ENCODE measurements around the gene RPUSD1. TPM values are rescaled to one million over a fixed set of nuclear protein-coding genes. Genes with fewer than 3 reads are reported as not detected.
"Not testable (repeated sequence)": the region's sequence is repeated elsewhere in the genome, so short reads cannot be mapped to it uniquely, and the experiment has no call there.

The RPUSD1 gene
- total RNA-seq (2021) (53.3 and 56.7 TPM in 2 replicates), Bru-seq, nascent RNA (percentile 48 among the genes with signal in this experiment), BruChase-seq, experiment 1, labeled RNA remaining after a 2-hour chase (percentile 62 among the genes with signal in this experiment), BruChase-seq, experiment 2, labeled RNA remaining after a 6-hour chase (percentile 90 among the genes with signal in this experiment)
- long read RNA-seq, transcript RPUSD1-205 (6 exons, 940 nt), result minor isoform, 11 of 140 reads
- long read RNA-seq, transcript RPUSD1-208 (5 exons, 1,835 nt), result minor isoform, 22 of 140 reads
- long read RNA-seq, transcript RPUSD1-201 (6 exons, 2,050 nt), result major isoform, 58 of 140 reads
- long read RNA-seq, partial matches to known transcripts, result 9 of 140 reads
- long read RNA-seq, other reads (novel, unspliced or antisense), result 33 of 140 reads

- Histone ChIP-seq H3K27ac (no peak within 1 kb of the TSS), H3K27me3 (ENCODE audit: insufficient read depth, low read depth) (peaks cover 2% of the 10 kb centered on the region; the same call in 1 of the 2 replicates), H3K36me3 (ENCODE audit: low read depth) (no peaks in the 10 kb centered on the region; the same call in 1 of the 2 replicates), H3K9me3 (ENCODE audit: insufficient read depth, low read depth) (no peaks in the 10 kb centered on the region), H3K79me2 (ENCODE audit: low read depth) (peaks cover 28% of the 10 kb centered on the region), H3K4me3 (peak within 1 kb of the TSS; percentile 96), H3K4me2 (peak within 1 kb of the TSS; percentile 92), H2AFZ (peak within 1 kb of the TSS; percentile 90), H3K4me1 (replicated peaks; ENCODE audit: insufficient read depth) (peaks cover 16% of the 10 kb centered on the region), H4K20me1 (ENCODE audit: insufficient read depth) (peaks cover 13% of the 10 kb centered on the region; the same call in 1 of the 2 replicates), H3F3A (ENCODE audit: insufficient read depth, low read depth) (peaks cover 10% of the 10 kb centered on the region; the same call in 1 of the 2 replicates), H3K9me2 (ENCODE audit: insufficient read depth) (no peaks in the 10 kb centered on the region)
- ChIA-PET POLR2A (ENCODE audit: unreplicated experiment) (interaction anchor here (0.6 to 1.3 kb wide), 7 partner anchors 27 to 186 kb away, joined by 3 to 41 read pairs (median 6); partner anchors contain the start of genes ANTKMT, CCDC78, HAGHL and METRN), CTCF (interaction anchor here (0.6 to 1.8 kb wide), 6 partner anchors 27 to 714 kb away, joined by 3 to 9 read pairs (median 4); partner anchors contain the start of gene PGAP6)
- intact Hi-C loops (cut with micrococcal nuclease; ENCODE audit: unreplicated experiment), result no loop called here
- TF ChIP-seq EZH2 (IDR thresholded peaks at IDR 0.05; ENCODE audit: low read depth) (no peak), CTCF (conservative IDR thresholded peaks at IDR 0.05) (no peak)
- no TSS peak for BruUV-seq (replicated peaks)
- no peak for DNase-seq
Measured at GRCh38 chr16:787978-788398, at the start of gene RPUSD1. TSS of gene RPUSD1 (minus strand) at chr16:788381. CDS start at chr16:787737, 644 bp downstream.

- BruUV-seq (replicated peaks); H3K79me2 ChIP-seq (ENCODE audit: low read depth); H4K20me1 ChIP-seq (ENCODE audit: insufficient read depth); H3K36me3 ChIP-seq (ENCODE audit: low read depth); H3K9me2 ChIP-seq (ENCODE audit: insufficient read depth); H3K4me3 ChIP-seq; H3K9me3 ChIP-seq (ENCODE audit: insufficient read depth, low read depth); intact Hi-C loops (cut with micrococcal nuclease; ENCODE audit: unreplicated experiment); POLR2A ChIA-PET (ENCODE audit: unreplicated experiment); DNase-seq; H3K4me2 ChIP-seq; H3K4me1 ChIP-seq (replicated peaks; ENCODE audit: insufficient read depth); H3F3A ChIP-seq (ENCODE audit: insufficient read depth, low read depth); H3K27ac ChIP-seq; CTCF ChIA-PET; H2AFZ ChIP-seq: not testable (repeated sequence)
- peaks cover 81% of the 10 kb centered on the region for H3K27me3 ChIP-seq (ENCODE audit: insufficient read depth, low read depth)
Measured at GRCh38 chr16:836822-837221, 48.6 kb upstream of the RPUSD1 start.

- no peaks in the 10 kb centered on the region for H3K36me3 ChIP-seq (ENCODE audit: low read depth)
- no peaks in the 10 kb centered on the region for H3K79me2 ChIP-seq (ENCODE audit: low read depth)
- POLR2A ChIA-PET (ENCODE audit: unreplicated experiment), result no interaction called here
- peaks cover 5% of the 10 kb centered on the region; the same call in 1 of the 2 replicates for H3K9me3 ChIP-seq (ENCODE audit: insufficient read depth, low read depth)
- no peak overlapping the region for H3K27ac ChIP-seq
- H2AFZ ChIP-seq, result no peak overlapping the region
- CTCF ChIA-PET, result no interaction called here
- no peak for DNase-seq
- no peak overlapping the region for H3K4me3 ChIP-seq
- H4K20me1 ChIP-seq (ENCODE audit: insufficient read depth), result no peaks in the 10 kb centered on the region
- BruUV-seq (replicated peaks), result no TSS peak
- H3F3A ChIP-seq (ENCODE audit: insufficient read depth, low read depth), result no peaks in the 10 kb centered on the region
- TF ChIP-seq EZH2 (IDR thresholded peaks at IDR 0.05; ENCODE audit: low read depth), result no peak
- H3K4me1 ChIP-seq (replicated peaks; ENCODE audit: insufficient read depth), result no peaks in the 10 kb centered on the region
- peaks cover 81% of the 10 kb centered on the region for H3K27me3 ChIP-seq (ENCODE audit: insufficient read depth, low read depth)
- H3K4me2 ChIP-seq, result no peak overlapping the region
- no peaks in the 10 kb centered on the region for H3K9me2 ChIP-seq (ENCODE audit: insufficient read depth)
- intact Hi-C loops (cut with micrococcal nuclease; ENCODE audit: unreplicated experiment), result no loop called here
Measured at GRCh38 chr16:836221-836620, 48.0 kb upstream of the RPUSD1 start.

GRCh38 chr16:835373-835772, 47.2 kb upstream of the RPUSD1 start:
- CTCF ChIA-PET, result no interaction called here
- intact Hi-C loops (cut with micrococcal nuclease; ENCODE audit: unreplicated experiment), result no loop called here
- BruUV-seq (replicated peaks), result no TSS peak

More at GRCh38 chr16:835373-835772, 47.2 kb upstream of the RPUSD1 start:
- no peak overlapping the region for H3K4me2 ChIP-seq
- TF ChIP-seq CTCF (conservative IDR thresholded peaks at IDR 0.05) (no peak), EZH2 (IDR thresholded peaks at IDR 0.05; ENCODE audit: low read depth) (no peak)
- H3K36me3 ChIP-seq (ENCODE audit: low read depth), result no peaks in the 10 kb centered on the region
- H3K4me1 ChIP-seq (replicated peaks; ENCODE audit: insufficient read depth), result no peaks in the 10 kb centered on the region
- H4K20me1 ChIP-seq (ENCODE audit: insufficient read depth), result no peaks in the 10 kb centered on the region
- no peak overlapping the region for H3K4me3 ChIP-seq
- H2AFZ ChIP-seq, result no peak overlapping the region
- H3K27ac ChIP-seq, result no peak overlapping the region
- H3K9me3 ChIP-seq (ENCODE audit: insufficient read depth, low read depth), result peaks cover 5% of the 10 kb centered on the region; the same call in 1 of the 2 replicates
- H3K9me2 ChIP-seq (ENCODE audit: insufficient read depth), result no peaks in the 10 kb centered on the region
- POLR2A ChIA-PET (ENCODE audit: unreplicated experiment), result interaction anchor here (0.7 kb wide), 1 partner anchor 335 kb away, joined by 5 read pairs; no protein-coding TSS in a partner anchor
- H3F3A ChIP-seq (ENCODE audit: insufficient read depth, low read depth), result no peaks in the 10 kb centered on the region
- H3K79me2 ChIP-seq (ENCODE audit: low read depth), result no peaks in the 10 kb centered on the region
- H3K27me3 ChIP-seq (ENCODE audit: insufficient read depth, low read depth), result peaks cover 81% of the 10 kb centered on the region
- no peak for DNase-seq

Data from PC-9 (cell line).